Measurements from ENCODE around the gene TMEM89. TPM values are rescaled to one million over a fixed set of nuclear protein-coding genes. Genes with fewer than 3 reads are reported as not detected.

Gene TMEM89
- polyA plus RNA-seq, 6 donors from 2014 or later: not detected

GRCh38 chr3:48635222-48636021 lies 13.9 kb upstream of the TMEM89 start, which contains the start of gene SLC26A6:
Gene SLC26A6 (minus strand): TSS chr3:48635461. CDS start chr3:48635393, 68 bp downstream.
- Mint-ChIP-seq H3K4me3 (peak within 1 kb of the TSS; percentile 82 to 94 (median 89)), H3K4me1 (peaks cover 13 to 25% (median 23%) of the 10 kb centered on the region in 3 donors)

GRCh38 chr3:48634661-48635221 lies 13.2 kb upstream of the TMEM89 start:
- no peak overlapping the region for H3K27ac Mint-ChIP-seq

More at GRCh38 chr3:48635222-48636021, 13.9 kb upstream of the TMEM89 start, which contains the start of gene SLC26A6:
- peak; percentile 81 for DNase-seq
- Mint-ChIP-seq H3K36me3 (no peaks in the 10 kb centered on the region), H3K27ac (peak within 1 kb of the TSS in 2 of 6 donors; percentile 10 to 38), H3K27me3 (peaks cover 0 to 19% (median 11%) of the 10 kb centered on the region in 3 donors), H3K9me3 (no peaks in the 10 kb centered on the region)
- peak; percentile 90 to 95 for ATAC-seq (ENCODE audit: low read depth in 2 of 2)

GRCh38 chr3:48633743-48634142 lies 12.2 kb upstream of the TMEM89 start:
- DNase-seq (no peak), ATAC-seq (ENCODE audit: low read depth in 2 of 2) (no peak)
- Mint-ChIP-seq H3K27ac (no peak overlapping the region), H3K4me1 (peaks cover 7 to 25% (median 23%) of the 10 kb centered on the region in 3 donors), H3K27me3 (peaks cover 0 to 8% (median 3%) of the 10 kb centered on the region in 3 donors), H3K9me3 (no peaks in the 10 kb centered on the region), H3K36me3 (no peaks in the 10 kb centered on the region), H3K4me3 (peak overlapping the region in 7 of 8 donors; percentile 42 to 89 (median 81))

More at GRCh38 chr3:48634661-48635221, 13.2 kb upstream of the TMEM89 start:
- ATAC-seq (ENCODE audit: low read depth in 2 of 2) (peak; percentile 22 to 45), DNase-seq (peak; percentile 7)
- Mint-ChIP-seq H3K27me3 (peaks cover 0 to 18% (median 11%) of the 10 kb centered on the region in 3 donors), H3K4me3 (peak overlapping the region; percentile 82 to 94 (median 89)), H3K4me1 (peaks cover 13 to 25% (median 23%) of the 10 kb centered on the region in 3 donors), H3K36me3 (no peaks in the 10 kb centered on the region), H3K9me3 (no peaks in the 10 kb centered on the region)

- no peak for ATAC-seq (ENCODE audit: low read depth in 2 of 2)
- Mint-ChIP-seq H3K27ac (peak overlapping the region in 1 of 6 donors; percentile 36), H3K36me3 (no peaks in the 10 kb centered on the region), H3K27me3 (peaks cover 0 to 3% (median 0%) of the 10 kb centered on the region in 3 donors), H3K4me3 (peak overlapping the region in 3 of 8 donors; percentile 3 to 82 (median 42)), H3K9me3 (no peaks in the 10 kb centered on the region), H3K4me1 (peaks cover 7 to 24% (median 23%) of the 10 kb centered on the region in 3 donors)
- DNase-seq: no peak
Measured at GRCh38 chr3:48633256-48633655, 11.7 kb upstream of the TMEM89 start.

- H3K27me3 Mint-ChIP-seq: no peaks in the 10 kb centered on the region
- H3K4me1 Mint-ChIP-seq: peaks cover 7 to 21% (median 20%) of the 10 kb centered on the region in 3 donors
- H3K36me3 Mint-ChIP-seq: no peaks in the 10 kb centered on the region
- peak overlapping the region in 1 of 6 donors; percentile 77 for H3K27ac Mint-ChIP-seq
- no peak for DNase-seq
- H3K9me3 Mint-ChIP-seq: no peaks in the 10 kb centered on the region
- H3K4me3 Mint-ChIP-seq: peak overlapping the region in 1 of 8 donors; percentile 12
- ATAC-seq (ENCODE audit: low read depth in 2 of 2): no peak
Measured at GRCh38 chr3:48631516-48632448, 10.2 kb upstream of the TMEM89 start.

GRCh38 chr3:48630833-48631232 lies 9.3 kb upstream of the TMEM89 start:
- no peak for ATAC-seq (ENCODE audit: low read depth in 2 of 2)

GRCh38 chr3:48630407-48630806 lies 8.8 kb upstream of the TMEM89 start:
- Mint-ChIP-seq H3K4me3 (no peak overlapping the region), H3K27ac (no peak overlapping the region), H3K27me3 (no peaks in the 10 kb centered on the region), H3K36me3 (no peaks in the 10 kb centered on the region), H3K4me1 (peaks cover 5 to 12% (median 11%) of the 10 kb centered on the region in 3 donors), H3K9me3 (no peaks in the 10 kb centered on the region)
- no peak for DNase-seq
- ATAC-seq (ENCODE audit: low read depth in 2 of 2): no peak

More at GRCh38 chr3:48630833-48631232, 9.3 kb upstream of the TMEM89 start:
- H3K4me3 Mint-ChIP-seq: no peak overlapping the region
- DNase-seq: no peak
- no peaks in the 10 kb centered on the region for H3K9me3 Mint-ChIP-seq
- H3K36me3 Mint-ChIP-seq: no peaks in the 10 kb centered on the region
- H3K4me1 Mint-ChIP-seq: peaks cover 7 to 17% (median 12%) of the 10 kb centered on the region in 3 donors
- H3K27ac Mint-ChIP-seq: no peak overlapping the region
- H3K27me3 Mint-ChIP-seq: no peaks in the 10 kb centered on the region

- Mint-ChIP-seq H3K27ac (no peak overlapping the region), H3K4me3 (peak overlapping the region in 1 of 8 donors; percentile 21), H3K36me3 (no peaks in the 10 kb centered on the region), H3K9me3 (no peaks in the 10 kb centered on the region), H3K4me1 (peaks cover 3 to 11% (median 11%) of the 10 kb centered on the region in 3 donors), H3K27me3 (no peaks in the 10 kb centered on the region)
- no peak for DNase-seq
- ATAC-seq (ENCODE audit: low read depth in 2 of 2): no peak
Measured at GRCh38 chr3:48629894-48630293, 8.3 kb upstream of the TMEM89 start.

GRCh38 chr3:48628277-48629017 lies 6.9 kb upstream of the TMEM89 start:
- no peaks in the 10 kb centered on the region for H3K9me3 Mint-ChIP-seq
- peak overlapping the region in 2 of 6 donors; percentile 22 to 52 for H3K27ac Mint-ChIP-seq
- H3K4me1 Mint-ChIP-seq: peaks cover 0 to 3% (median 3%) of the 10 kb centered on the region in 3 donors
- no peak for DNase-seq
- H3K4me3 Mint-ChIP-seq: peak overlapping the region in 1 of 8 donors; percentile 24
- H3K36me3 Mint-ChIP-seq: no peaks in the 10 kb centered on the region
- no peak for ATAC-seq (ENCODE audit: low read depth in 2 of 2)
- H3K27me3 Mint-ChIP-seq: no peaks in the 10 kb centered on the region

- no peak for DNase-seq
- Mint-ChIP-seq H3K27me3 (peaks cover 0 to 5% (median 0%) of the 10 kb centered on the region in 3 donors), H3K4me3 (no peak overlapping the region), H3K9me3 (no peaks in the 10 kb centered on the region), H3K36me3 (no peaks in the 10 kb centered on the region), H3K27ac (no peak overlapping the region), H3K4me1 (no peaks in the 10 kb centered on the region)
- no peak for ATAC-seq (ENCODE audit: low read depth in 2 of 2)
Measured at GRCh38 chr3:48625600-48625999, 4.0 kb upstream of the TMEM89 start.

GRCh38 chr3:48624767-48625166 lies 3.2 kb upstream of the TMEM89 start:
- ATAC-seq (ENCODE audit: low read depth in 2 of 2) (no peak), DNase-seq (no peak)
- Mint-ChIP-seq H3K4me1 (no peaks in the 10 kb centered on the region), H3K9me3 (peaks cover 0 to 3% (median 0%) of the 10 kb centered on the region in 7 donors), H3K27me3 (peaks cover 0 to 5% (median 0%) of the 10 kb centered on the region in 3 donors), H3K27ac (no peak overlapping the region), H3K4me3 (no peak overlapping the region), H3K36me3 (no peaks in the 10 kb centered on the region)

- Mint-ChIP-seq H3K4me1 (no peaks in the 10 kb centered on the region), H3K27me3 (peaks cover 0 to 5% (median 0%) of the 10 kb centered on the region in 3 donors), H3K4me3 (no peak overlapping the region), H3K36me3 (no peaks in the 10 kb centered on the region), H3K27ac (no peak overlapping the region), H3K9me3 (peaks cover 0 to 3% (median 0%) of the 10 kb centered on the region in 7 donors)
- no peak for ATAC-seq (ENCODE audit: low read depth in 2 of 2)
- no peak for DNase-seq
Measured at GRCh38 chr3:48623851-48624547, 2.4 kb upstream of the TMEM89 start.

Data from naive B cell (primary cell).